HG03045 (cell line): ENCODE measurements around the gene CD300LF.

Source experiments
- ATAC-seq: cut with Tn5 transposase; IDR thresholded peaks from one replicate; pipeline ENCODE4 v1.9.1; 2021; ENCODE audit warnings: mild to moderate bottlenecking, moderate library complexity; ENCODE audit not compliant: unreplicated experiment

The CD300LF gene

GRCh38 chr17:74746376-74746775 lies 33.7 kb upstream of the CD300LF start:
- no peak for ATAC-seq

GRCh38 chr17:74745548-74746177 lies 32.9 kb upstream of the CD300LF start:
- ATAC-seq: no peak

- ATAC-seq: no peak
Observed at GRCh38 chr17:74744714-74745547, 32.2 kb upstream of the CD300LF start.

GRCh38 chr17:74744349-74744713 lies 31.6 kb upstream of the CD300LF start:
- ATAC-seq: no peak

GRCh38 chr17:74743755-74744154 lies 31.0 kb upstream of the CD300LF start:
- ATAC-seq: no peak

- ATAC-seq: no peak
Observed at GRCh38 chr17:74742978-74743545, 30.3 kb upstream of the CD300LF start.

GRCh38 chr17:74742153-74742515 lies 29.4 kb upstream of the CD300LF start:
- no peak for ATAC-seq

- no peak for ATAC-seq
Observed at GRCh38 chr17:74740641-74741387, 28.1 kb upstream of the CD300LF start.

- ATAC-seq: no peak
Observed at GRCh38 chr17:74740173-74740572, 27.4 kb upstream of the CD300LF start.

- ATAC-seq: no peak
Observed at GRCh38 chr17:74739227-74739831, 26.6 kb upstream of the CD300LF start.

- ATAC-seq: no peak
Observed at GRCh38 chr17:74738051-74738996, 25.6 kb upstream of the CD300LF start.

- no peak for ATAC-seq
Observed at GRCh38 chr17:74737299-74738050, 24.8 kb upstream of the CD300LF start.

- ATAC-seq: no peak
Observed at GRCh38 chr17:74736513-74737298, 24.0 kb upstream of the CD300LF start, which contains the start of gene RAB37. RAB37 (plus strand) TSS chr17:74737256; CDS start chr17:74737273, 17 bp downstream.

- no peak for ATAC-seq
Observed at GRCh38 chr17:74734256-74734655, 21.5 kb upstream of the CD300LF start.

- ATAC-seq: no peak
Observed at GRCh38 chr17:74733365-74734122, 20.8 kb upstream of the CD300LF start.

- ATAC-seq: no peak
Observed at GRCh38 chr17:74732042-74732867, 19.5 kb upstream of the CD300LF start.

GRCh38 chr17:74731347-74731605 lies 18.6 kb upstream of the CD300LF start:
- no peak for ATAC-seq
